Right lobe of liver (tissue), 4 donors: Measurements from ENCODE around the gene FMNL2.

ENCODE experiments used
- POLR2A ChIP-seq: fragments of 450-650 bp; IDR thresholded peaks from one replicate; pipeline ENCODE4 v1.6.1; 2017; ENCODE audit warnings: antibody characterized with exemption, mild to moderate bottlenecking
- TF ChIP-seq, protein P1 (sequence below), 4 donors: fragments of 200-600 bp in 3 of 4; fragments of 450-650 bp in 1 of 4; IDR thresholded peaks; one replicate each; pipeline versions ENCODE4 v1.5.1 to v1.8.0; 2016 to 2022; ENCODE audit warnings: antibody characterized with exemption in 4 of 4, mild to moderate bottlenecking in 2 of 4
- donor health status: DM: no; HTN: no; CAD: no.
- donor health status: DM: no; HTN: no; CAD: no.
- donor health status: DM: no; HTN: yes; CAD: no.

DNA sequence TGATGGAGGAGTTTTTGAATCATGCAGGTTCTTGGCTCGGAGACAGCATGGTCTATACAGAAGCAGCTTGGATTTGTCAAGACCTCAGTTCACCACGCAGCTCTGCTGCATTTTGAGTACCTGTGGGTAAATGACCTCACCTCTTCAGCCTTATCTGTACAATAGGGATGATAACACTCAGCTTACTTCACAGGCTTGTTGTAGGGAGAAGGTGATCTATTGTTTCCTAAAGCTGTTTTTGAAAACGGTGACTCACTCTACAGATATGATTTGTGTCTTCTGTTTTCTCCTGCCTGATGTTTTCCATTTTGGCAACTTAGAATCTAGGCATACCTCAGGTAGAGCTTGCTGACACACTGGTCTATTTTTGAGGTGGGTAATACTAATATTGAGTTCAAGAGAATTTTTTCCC is 80.3 kb downstream of the FMNL2 start:
- TF ChIP-seq, protein P1, sequence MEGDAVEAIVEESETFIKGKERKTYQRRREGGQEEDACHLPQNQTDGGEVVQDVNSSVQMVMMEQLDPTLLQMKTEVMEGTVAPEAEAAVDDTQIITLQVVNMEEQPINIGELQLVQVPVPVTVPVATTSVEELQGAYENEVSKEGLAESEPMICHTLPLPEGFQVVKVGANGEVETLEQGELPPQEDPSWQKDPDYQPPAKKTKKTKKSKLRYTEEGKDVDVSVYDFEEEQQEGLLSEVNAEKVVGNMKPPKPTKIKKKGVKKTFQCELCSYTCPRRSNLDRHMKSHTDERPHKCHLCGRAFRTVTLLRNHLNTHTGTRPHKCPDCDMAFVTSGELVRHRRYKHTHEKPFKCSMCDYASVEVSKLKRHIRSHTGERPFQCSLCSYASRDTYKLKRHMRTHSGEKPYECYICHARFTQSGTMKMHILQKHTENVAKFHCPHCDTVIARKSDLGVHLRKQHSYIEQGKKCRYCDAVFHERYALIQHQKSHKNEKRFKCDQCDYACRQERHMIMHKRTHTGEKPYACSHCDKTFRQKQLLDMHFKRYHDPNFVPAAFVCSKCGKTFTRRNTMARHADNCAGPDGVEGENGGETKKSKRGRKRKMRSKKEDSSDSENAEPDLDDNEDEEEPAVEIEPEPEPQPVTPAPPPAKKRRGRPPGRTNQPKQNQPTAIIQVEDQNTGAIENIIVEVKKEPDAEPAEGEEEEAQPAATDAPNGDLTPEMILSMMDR (IDR thresholded peaks at IDR 0.05) = no peak
- TF ChIP-seq POLR2A = no peak
